SK-N-MC (cell line): Measurements from ENCODE around the gene CAMTA1.

Experiments used
- EZH2 ChIP-seq: fragments of 200-600 bp; sonication (generic); IDR thresholded peaks from one replicate; pipeline ENCODE4 v1.6.1; 2017; ENCODE audit warnings: antibody characterized with exemption
- POLR2AphosphoS5 ChIP-seq: IDR thresholded peaks from 2 replicates; pipeline ENCODE4 v1.6.1; 2012; ENCODE audit warnings: mild to moderate bottlenecking, low read depth, low read length, borderline replicate concordance

DNA sequence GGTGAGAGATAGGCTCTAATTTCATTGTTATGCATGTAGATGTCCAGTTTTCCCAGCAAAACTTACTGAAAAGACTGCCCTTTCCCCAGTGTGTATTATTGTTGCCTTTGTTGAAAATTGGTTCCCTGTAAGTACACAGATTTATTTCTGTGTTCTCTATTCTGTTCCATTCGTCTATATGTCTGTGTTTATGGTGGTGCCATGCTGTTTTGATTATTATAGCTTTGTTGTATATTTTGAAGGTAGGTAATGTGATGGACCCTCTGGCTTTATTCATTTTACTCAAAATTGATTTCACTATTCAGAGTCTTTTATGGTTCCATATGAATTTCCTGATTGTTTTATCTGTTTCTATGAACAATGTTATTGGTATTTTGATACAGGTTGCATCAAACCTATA, 610.0 kb downstream of the CAMTA1 start:
- TF ChIP-seq EZH2 (no peak), POLR2AphosphoS5 (no peak)
